ENCODE results near the gene DMRTB1.

Gene DMRTB1

DNA sequence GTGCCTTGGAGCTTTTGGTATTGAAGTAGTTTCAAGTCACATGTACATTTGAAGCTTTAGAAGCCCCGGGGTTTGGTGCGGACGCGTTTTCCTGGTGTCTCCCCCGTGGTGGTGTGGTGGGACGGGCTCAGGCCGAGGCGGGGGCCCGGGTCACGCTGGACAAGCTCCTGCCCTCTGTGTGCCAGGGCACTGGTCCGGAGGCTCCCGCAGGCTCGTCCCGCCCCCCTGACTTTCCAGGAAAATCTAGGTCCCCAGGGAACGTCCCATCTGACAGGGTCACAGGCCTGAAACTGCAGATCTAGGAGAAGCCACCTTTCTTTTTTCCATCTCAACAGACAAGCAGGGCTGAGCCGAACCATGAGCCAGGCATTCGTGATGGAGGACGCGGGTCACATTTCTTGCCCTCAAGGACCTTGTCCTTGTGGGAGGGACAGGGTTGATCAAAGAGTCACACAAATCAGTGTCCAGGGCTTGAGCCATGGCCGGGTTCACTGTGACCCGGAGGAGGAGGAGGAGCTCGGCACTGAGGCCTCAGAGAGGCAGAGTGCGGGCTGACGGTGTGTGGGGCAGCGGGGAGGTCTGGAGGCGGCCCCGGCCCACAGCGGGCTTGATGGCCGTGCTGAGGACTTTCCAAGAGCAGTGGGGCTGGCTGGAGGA, 1.6 kb downstream of the DMRTB1 start:
- peak in 3 of 42 donors; percentile 1 to 32 (median 29) for DNase-seq
- intact Hi-C loops (cut with DNase I): no loop called here

GRCh38 chr1:53461323-53462044, 2.3 kb downstream of the DMRTB1 start:
- intact Hi-C loops (cut with DNase I): no loop called here
- peak in 3 of 42 donors; percentile 1 to 21 (median 16) for DNase-seq

DNA sequence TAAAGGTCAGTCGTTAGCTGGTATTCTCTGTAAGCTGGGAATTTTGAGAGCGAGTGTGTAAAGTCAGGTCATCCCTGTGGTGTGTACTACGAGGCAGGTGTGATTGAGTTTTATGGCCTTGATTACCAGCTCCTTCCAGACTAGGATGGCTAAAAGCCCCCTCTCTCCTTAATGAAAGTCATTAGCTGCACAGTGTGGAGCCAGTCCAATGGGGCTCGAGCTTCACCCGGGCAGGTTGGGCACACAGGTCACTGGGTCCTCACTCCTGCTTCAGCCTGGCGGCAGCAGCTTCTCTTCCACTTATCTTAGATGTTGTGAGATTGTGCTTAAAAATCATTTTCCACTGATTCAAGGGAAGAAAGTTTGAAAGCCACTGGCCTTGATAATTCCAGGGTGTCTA, 3.0 kb downstream of the DMRTB1 start:
- DNase-seq: peak in 1 of 42 donors; percentile 21
- intact Hi-C loops (cut with DNase I): no loop called here

DNA sequence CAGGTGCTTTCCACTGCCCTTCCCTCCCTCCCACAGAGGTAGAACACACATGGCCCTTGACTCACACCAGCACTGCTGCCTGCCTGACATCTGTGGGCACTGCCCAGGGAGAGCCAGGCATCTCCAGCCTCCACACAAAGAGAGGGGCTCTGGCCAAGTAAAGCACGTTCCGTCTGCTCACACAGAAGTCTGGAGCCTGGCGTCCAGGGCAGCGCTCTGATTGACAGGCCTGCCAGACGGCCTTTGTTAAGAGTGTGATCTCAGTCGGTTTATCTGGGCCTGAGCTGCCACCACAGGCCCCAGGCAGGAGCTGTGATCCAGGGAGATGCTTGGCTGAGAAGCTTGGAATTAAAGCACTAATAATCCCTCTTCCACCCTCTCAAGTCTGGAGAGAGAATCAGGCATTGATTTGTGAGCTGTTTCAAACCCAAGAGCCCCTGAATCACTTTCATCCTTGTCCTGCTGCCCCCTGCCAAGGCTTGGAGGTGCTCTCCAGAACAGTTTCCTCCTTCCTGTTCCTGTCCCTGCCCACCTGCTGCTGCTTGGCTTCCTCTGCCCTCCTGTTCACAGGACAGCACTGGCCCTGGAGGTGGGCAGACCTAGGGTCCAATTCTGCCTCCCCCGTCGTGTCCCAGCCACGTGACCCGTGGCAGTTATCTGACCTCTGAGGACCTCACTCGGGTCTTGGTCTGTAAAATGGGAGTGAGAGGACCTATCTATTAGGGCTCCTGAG, 3.7 kb downstream of the DMRTB1 start:
- intact Hi-C loops (cut with DNase I): no loop called here
- DNase-seq: peak in 2 of 42 donors; percentile 25 to 40

GRCh38 chr1:53463961-53464899, 5.0 kb downstream of the DMRTB1 start:
- DNase-seq: peak in 2 of 42 donors; percentile 24 to 28
- intact Hi-C loops (cut with DNase I): no loop called here

GRCh38 chr1:53465023-53465957, 6.1 kb downstream of the DMRTB1 start:
- intact Hi-C loops (cut with DNase I): no loop called here
- peak in 1 of 42 donors; percentile 15 for DNase-seq

DNA sequence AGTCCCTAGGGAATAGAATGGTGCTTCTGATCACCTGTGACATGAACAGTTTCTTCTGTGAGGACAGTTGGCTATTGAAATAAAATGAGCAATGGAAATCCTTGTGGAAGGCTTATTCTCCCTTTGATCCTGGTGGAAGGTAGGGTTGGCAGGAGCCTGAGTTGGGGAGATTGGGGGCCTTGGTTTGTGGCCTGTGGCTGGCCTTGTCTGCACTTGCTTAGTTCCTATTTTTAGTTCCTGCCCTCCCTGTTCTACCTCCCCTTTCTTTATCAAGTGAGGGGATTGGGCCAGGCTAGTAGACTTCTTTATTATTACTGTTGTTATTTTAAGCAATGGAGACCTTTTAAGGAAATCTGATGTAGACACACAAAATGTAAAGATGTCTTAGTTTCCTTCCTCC, 8.2 kb downstream of the DMRTB1 start:
- DNase-seq: no peak
- intact Hi-C loops (cut with DNase I): no loop called here

DNA sequence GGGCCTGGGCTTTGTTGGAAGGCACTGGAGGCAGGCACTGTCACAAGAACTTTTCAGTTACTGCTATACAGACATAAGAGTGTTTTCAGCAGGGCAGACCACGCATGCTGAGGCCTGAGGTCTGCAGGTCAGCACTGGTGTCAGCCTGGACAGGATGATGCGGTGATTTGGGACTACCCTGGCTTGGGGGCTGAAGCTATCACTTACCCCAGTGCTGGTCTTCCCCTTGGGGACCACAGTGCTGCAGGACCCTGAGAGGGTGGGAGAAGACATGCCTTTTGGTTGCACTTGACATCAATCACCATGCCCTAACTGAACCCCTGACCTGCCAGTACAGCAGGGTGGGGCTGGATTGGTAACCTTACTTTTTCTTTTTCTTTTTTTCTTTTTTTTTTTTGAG, 9.2 kb downstream of the DMRTB1 start:
- peak in 2 of 42 donors; percentile 23 to 32 for DNase-seq

DNA sequence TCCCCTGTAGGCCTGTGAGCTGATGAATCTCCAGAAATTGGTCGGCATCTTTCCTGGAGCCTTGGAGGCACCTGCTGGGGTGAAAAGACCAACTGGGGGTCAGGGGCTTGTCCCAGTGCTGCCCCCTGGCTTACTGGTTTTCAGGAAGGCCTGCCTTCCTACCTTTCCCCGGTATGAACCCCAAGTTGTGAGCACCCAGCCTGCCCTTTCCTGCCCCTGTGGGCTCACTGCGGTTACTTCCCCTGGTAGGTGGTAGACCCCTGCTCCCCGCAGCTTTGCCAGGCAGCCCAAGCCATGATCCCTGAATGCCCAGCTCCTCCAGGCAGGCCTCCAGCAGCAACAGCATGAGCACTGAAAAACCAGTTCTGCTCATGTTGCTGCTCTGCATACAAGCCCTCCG, 10.2 kb downstream of the DMRTB1 start:
- intact Hi-C loops (cut with DNase I): no loop called here
- DNase-seq: peak in 1 of 42 donors; percentile 22

More for the DNA sequence above, 9.2 kb downstream of the DMRTB1 start:
- intact Hi-C loops (cut with DNase I): no loop called here

GRCh38 chr1:53470155-53470554, 11.0 kb downstream of the DMRTB1 start:
- intact Hi-C loops (cut with DNase I): no loop called here
- DNase-seq: peak; percentile 20 to 87 (median 72)

- DNase-seq: no peak
- intact Hi-C loops (cut with DNase I): no loop called here
These were observed 11.4 kb downstream of the DMRTB1 start for GRCh38 chr1:53470584-53470983.

- no peak for DNase-seq
- intact Hi-C loops (cut with DNase I): no loop called here
These were observed 11.8 kb downstream of the DMRTB1 start for GRCh38 chr1:53471000-53471399.

DNA sequence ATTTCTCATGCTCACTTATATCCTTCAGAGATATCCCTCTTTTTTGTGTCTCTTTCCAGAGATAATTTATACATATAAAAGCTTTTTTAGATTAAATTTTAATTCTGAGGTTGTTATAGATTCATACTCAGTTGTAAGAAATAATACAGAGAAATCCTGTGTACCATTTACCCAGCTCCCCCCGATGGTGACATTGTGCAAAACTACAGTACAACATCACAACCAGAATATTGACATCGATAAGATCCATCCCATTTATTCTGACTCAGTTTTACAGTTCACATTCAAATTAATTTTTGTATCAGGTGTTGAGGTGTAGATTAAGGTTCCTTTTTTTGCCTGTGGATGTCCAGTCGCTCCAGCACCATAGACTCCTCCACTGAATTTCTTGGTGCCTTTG, 14.3 kb downstream of the DMRTB1 start:
- intact Hi-C loops (cut with DNase I): no loop called here
- peak in 2 of 42 donors; percentile 4 to 8 for DNase-seq

DNA sequence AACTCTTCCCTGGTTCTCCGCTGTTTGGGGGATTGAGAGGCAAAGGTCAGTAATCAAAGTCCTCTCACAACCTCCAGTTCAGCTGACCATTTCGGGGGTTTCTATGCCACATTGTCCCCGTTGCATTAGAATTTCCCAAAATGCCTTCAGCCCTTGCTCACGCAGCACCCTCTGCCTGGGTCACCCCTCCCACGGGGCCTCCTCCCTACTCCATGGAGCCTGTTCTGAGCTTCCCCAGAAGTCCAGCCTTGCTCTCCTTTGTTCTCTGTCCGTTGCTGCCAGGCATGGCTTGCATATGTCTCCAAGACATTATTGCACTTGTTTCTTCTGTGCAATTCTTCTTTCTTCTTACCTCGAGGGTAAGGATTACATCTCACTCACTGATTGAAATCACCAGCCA, 16.5 kb downstream of the DMRTB1 start:
- intact Hi-C loops (cut with DNase I): no loop called here
- DNase-seq: peak in 1 of 42 donors; percentile 7

- no peak for DNase-seq
- intact Hi-C loops (cut with DNase I): no loop called here
These were observed 17.4 kb downstream of the DMRTB1 start for GRCh38 chr1:53476579-53476978.

DNA sequence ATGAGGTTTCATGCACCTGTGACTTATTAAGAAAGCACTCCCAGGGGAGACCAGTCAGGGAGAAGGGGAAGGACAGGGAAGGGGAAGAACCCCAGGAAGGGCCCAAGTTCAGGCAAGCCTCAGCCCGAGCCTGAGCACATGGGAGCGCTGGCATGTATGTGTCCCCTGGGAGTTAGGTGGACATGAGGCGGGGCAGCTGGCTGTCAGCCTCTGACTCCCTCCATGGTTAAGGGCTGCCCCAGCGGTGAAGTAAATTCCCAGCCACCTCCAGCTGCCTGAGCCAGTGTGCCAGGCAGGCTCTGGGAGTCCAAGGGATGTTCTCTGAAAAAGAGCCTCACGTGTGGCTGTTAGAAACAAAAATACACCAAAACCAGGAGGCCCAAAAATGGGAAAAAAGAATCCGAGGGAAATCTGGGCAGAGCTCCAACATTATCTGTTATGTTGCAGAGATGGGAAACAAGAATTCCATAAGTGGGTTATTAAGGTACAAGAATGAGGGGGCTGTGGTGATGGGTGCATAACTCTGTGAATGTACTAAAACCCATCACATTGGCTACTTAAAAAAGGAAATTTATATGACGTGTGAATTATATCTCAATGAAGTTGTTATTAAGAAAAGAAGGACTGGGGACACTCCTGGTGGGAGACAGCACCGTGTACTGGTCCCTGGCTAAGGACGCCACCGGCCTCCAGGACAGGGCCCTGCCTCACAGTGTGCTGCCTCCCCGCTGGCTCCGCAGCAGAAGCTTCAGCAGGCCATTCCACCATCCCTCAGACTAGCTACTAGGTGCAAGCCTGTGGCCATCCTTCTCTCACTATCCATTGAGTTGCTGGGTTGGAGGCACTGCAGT, 18.7 kb downstream of the DMRTB1 start:
- no peak for DNase-seq
- intact Hi-C loops (cut with DNase I): no loop called here

DNA sequence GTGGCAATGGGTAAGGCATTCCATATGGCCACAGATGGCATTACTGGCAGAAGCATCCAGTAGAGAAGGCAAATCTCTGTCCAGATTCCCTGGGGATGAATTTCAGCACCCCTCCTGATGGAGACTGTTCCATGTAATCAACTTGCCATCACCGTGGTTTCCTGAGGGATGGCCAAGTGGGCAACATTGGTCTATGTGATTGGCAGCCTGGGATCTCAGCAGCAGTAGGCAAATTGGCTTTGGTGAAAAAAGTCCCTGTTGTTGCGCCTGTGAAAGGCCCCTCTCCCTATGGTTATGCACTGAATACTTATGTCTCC, 19.3 kb downstream of the DMRTB1 start:
- intact Hi-C loops (cut with DNase I): no loop called here
- DNase-seq: no peak

All from head of caudate nucleus (tissue), 42 donors.